PC-3 (cell line): ENCODE data around the gene TNIP3.

Experiments
- EZH2phosphoT487 ChIP-seq: fragments of 300-600 bp; sonication (generic); IDR thresholded peaks from 2 replicates; pipeline ENCODE4 v1.6.1; 2018; ENCODE audit warnings: mild to moderate bottlenecking, antibody characterized with exemption, low read length, borderline replicate concordance
- TF ChIP-seq, protein P1 (sequence below): fragments of 300-600 bp; sonication (generic); conservative IDR thresholded peaks from 2 replicates; pipeline ENCODE4 v1.5.1; 2017; ENCODE audit warnings: antibody characterized with exemption, low read depth, mild to moderate bottlenecking, low read length

DNA sequence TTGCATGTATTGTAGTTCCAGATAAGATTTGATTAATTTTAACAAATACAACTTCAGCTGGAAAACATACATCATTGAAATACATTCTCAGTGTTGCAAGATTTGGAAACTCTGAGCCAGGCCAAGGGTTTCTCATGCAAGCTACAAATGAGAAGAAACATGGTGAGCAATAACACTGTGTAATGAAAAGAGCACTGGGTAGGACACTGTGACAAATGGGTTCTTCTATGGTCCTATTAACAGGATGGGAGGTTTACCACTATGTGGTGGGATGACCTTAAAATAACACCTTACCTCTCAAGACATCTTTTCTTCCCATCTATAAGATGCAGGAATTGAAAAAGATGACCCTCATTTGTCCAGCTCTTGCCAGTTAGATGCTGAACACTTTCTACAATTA lies 72.2 kb downstream of the TNIP3 start:
- TF ChIP-seq, protein P1, sequence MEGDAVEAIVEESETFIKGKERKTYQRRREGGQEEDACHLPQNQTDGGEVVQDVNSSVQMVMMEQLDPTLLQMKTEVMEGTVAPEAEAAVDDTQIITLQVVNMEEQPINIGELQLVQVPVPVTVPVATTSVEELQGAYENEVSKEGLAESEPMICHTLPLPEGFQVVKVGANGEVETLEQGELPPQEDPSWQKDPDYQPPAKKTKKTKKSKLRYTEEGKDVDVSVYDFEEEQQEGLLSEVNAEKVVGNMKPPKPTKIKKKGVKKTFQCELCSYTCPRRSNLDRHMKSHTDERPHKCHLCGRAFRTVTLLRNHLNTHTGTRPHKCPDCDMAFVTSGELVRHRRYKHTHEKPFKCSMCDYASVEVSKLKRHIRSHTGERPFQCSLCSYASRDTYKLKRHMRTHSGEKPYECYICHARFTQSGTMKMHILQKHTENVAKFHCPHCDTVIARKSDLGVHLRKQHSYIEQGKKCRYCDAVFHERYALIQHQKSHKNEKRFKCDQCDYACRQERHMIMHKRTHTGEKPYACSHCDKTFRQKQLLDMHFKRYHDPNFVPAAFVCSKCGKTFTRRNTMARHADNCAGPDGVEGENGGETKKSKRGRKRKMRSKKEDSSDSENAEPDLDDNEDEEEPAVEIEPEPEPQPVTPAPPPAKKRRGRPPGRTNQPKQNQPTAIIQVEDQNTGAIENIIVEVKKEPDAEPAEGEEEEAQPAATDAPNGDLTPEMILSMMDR, result no peak
- no peak for TF ChIP-seq EZH2phosphoT487
